SK-N-MC (cell line): ENCODE results near the gene ZFYVE28.

ENCODE experiments used
- DNase-seq: peaks from one replicate; pipeline ENCODE4 v3.0.0-alpha.2; 2011; ENCODE audit warnings: low read depth, low spot score
- H3K27ac ChIP-seq: fragments of 200-600 bp; sonication (generic); 2 replicates; pipeline ENCODE4 v1.5.1; 2016; ENCODE audit warnings: mixed run types
- H3K36me3 ChIP-seq: fragments of 200-600 bp; sonication (generic); 2 replicates; pipeline ENCODE4 v1.6.1; 2017; ENCODE audit warnings: antibody characterized with exemption, low read length, mixed read lengths; ENCODE audit not compliant: insufficient read depth
- H3K4me3 ChIP-seq: fragments of 200-600 bp; sonication (generic); 2 replicates; pipeline ENCODE4 v1.5.1; 2016
- H3K9ac ChIP-seq: fragments of 200-600 bp; sonication (generic); 2 replicates; pipeline ENCODE4 v1.8.0; 2017; ENCODE audit warnings: mixed run types, mixed read lengths; ENCODE audit not compliant: insufficient read length
- H3K9me3 ChIP-seq: fragments of 200-600 bp; sonication (generic); 2 replicates; pipeline ENCODE4 v1.6.1; 2017; ENCODE audit warnings: low read depth, mild to moderate bottlenecking, antibody characterized with exemption, low read length, moderate library complexity, mixed read lengths
- EZH2 ChIP-seq: fragments of 200-600 bp; sonication (generic); IDR thresholded peaks from one replicate; pipeline ENCODE4 v1.6.1; 2017; ENCODE audit warnings: antibody characterized with exemption
- FOXP2 ChIP-seq: optimal IDR thresholded peaks from 2 replicates; pipeline ENCODE3; 2011; ENCODE audit warnings: mild to moderate bottlenecking, moderate library complexity; ENCODE audit not compliant: insufficient read depth; ENCODE audit errors: extremely low read length, control extremely low read depth
- POLR2AphosphoS5 ChIP-seq: IDR thresholded peaks from 2 replicates; pipeline ENCODE4 v1.6.1; 2012; ENCODE audit warnings: mild to moderate bottlenecking, low read depth, low read length, borderline replicate concordance

ZFYVE28 gene

DNA sequence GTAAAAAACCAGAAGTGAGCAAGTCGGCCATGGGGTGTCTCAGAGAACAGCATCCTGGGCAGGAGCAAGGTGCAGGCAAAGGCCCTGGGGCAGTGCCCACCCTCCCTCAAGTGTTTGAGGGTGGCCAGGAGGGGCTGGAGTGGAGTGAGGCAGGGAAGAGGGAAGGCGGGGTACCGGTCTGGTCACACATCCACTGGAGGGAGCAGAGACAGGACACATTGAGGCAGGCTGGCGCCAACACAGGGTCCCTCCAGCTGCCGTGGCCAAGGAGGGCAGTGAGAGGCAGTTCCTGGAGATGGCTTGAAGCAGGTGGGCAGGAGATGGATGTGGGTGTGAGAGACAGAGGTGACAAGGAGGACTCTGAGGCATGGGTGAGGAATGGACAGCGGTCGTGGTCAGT, 30.1 kb upstream of the ZFYVE28 start:
- Histone ChIP-seq H3K27ac (no peak overlapping the region), H3K36me3 (no peaks in the 10 kb centered on the region), H3K4me3 (no peak overlapping the region), H3K9me3 (no peaks in the 10 kb centered on the region), H3K9ac (no peak overlapping the region)
- no peak for DNase-seq
- TF ChIP-seq EZH2 (no peak), FOXP2 (no peak), POLR2AphosphoS5 (no peak)

- Histone ChIP-seq H3K4me3 (no peak overlapping the region), H3K9ac (no peak overlapping the region), H3K9me3 (no peaks in the 10 kb centered on the region), H3K27ac (no peak overlapping the region), H3K36me3 (no peaks in the 10 kb centered on the region)
- no peak for DNase-seq
- TF ChIP-seq FOXP2 (no peak), EZH2 (no peak), POLR2AphosphoS5 (no peak)
These were observed 28.5 kb upstream of the ZFYVE28 start for GRCh38 chr4:2446656-2447564.

DNA sequence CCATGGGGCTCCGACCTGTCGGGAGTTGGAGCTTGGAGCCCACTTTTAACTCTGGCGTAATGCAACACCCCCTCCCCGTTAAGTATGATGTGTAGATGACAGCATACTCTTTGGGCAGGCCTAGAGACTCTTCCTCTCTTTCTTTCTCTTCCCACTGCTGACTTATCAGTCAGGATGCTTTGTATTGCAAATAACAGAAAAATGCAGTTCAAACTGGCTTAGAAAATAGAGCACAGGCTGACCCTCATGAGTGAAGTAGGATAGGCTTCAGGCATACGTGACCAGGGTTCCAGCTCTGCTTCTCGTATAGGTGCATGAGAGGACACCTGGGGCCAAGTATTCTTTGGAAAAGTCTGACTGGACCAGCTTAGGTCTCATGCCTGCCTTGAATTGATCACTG, 27.1 kb upstream of the ZFYVE28 start:
- H3K4me3 ChIP-seq = no peak overlapping the region
- DNase-seq = no peak
- no peak overlapping the region for H3K9ac ChIP-seq
- H3K27ac ChIP-seq = no peak overlapping the region
- no peaks in the 10 kb centered on the region for H3K9me3 ChIP-seq
- no peak for TF ChIP-seq FOXP2
- TF ChIP-seq POLR2AphosphoS5 = no peak
- TF ChIP-seq EZH2 = no peak
- no peaks in the 10 kb centered on the region for H3K36me3 ChIP-seq

DNA sequence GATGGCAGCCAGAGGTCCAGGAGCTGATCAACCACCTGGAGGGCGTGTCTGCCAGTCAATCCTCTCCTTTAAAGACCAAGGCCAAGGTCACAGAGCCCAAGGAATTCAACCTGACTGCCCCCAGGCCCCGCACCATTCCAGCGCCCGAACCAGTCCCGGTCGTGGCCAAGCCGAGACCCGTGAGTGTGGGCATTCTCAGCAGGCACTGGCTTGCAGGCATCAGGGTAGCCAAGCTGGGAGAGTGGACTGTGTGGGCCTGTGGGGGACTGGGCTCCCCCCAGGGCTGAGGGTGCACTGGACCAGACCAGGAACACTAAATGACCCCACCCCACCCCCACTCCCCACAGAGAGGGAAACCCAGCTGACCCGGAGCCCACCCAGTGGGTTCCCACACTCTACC, 26.7 kb upstream of the ZFYVE28 start:
- Histone ChIP-seq H3K27ac (no peak overlapping the region), H3K9me3 (no peaks in the 10 kb centered on the region), H3K4me3 (no peak overlapping the region), H3K36me3 (no peaks in the 10 kb centered on the region), H3K9ac (no peak overlapping the region)
- DNase-seq = no peak
- TF ChIP-seq FOXP2 = no peak
- TF ChIP-seq EZH2 = no peak
- no peak for TF ChIP-seq POLR2AphosphoS5

DNA sequence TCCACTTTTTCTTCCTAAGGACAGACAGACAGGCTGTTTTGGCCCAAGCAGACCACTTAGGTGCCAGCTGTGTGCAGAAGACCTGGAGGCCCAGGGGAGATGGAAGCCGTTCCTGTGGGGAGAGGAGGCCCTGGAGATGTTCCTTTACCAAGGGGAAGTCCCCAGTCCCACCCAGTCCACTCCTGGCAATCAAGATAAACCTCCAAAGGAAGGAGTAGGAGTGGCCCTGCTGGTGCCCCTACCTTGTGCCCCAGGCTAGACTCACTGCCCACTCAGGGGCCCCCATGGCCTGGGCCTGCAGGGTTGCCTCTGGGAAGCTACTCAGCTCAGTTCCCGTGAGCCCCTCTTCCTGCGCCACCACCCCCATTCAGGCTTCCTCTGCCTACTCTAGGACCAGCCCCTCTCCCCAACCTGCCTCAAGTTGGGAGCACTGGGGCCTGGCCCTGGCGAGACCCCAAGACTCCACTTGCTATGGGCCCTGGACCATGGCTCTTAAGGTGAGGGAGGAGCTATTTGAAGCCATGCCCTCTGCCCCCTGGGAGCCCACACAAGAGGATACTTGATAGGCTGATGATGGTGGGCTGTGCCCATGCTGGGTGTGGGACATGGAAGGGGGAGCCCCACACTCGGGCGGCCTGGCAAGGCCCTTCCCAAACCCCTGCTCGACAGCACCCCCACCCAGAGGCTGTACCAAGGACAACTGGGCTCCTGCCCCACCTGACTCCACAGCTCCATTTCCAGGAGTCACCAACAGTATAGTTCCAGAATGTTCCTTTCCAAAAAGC, 25.7 kb upstream of the ZFYVE28 start:
- no peak for DNase-seq
- H3K36me3 ChIP-seq = no peaks in the 10 kb centered on the region
- no peak for TF ChIP-seq FOXP2
- no peak for TF ChIP-seq EZH2
- no peak for TF ChIP-seq POLR2AphosphoS5
- H3K4me3 ChIP-seq = no peak overlapping the region
- no peaks in the 10 kb centered on the region for H3K9me3 ChIP-seq
- H3K9ac ChIP-seq = no peak overlapping the region
- H3K27ac ChIP-seq = no peak overlapping the region

- H3K9ac ChIP-seq = no peak overlapping the region
These were observed 24.8 kb upstream of the ZFYVE28 start for GRCh38 chr4:2443061-2443730.

DNA sequence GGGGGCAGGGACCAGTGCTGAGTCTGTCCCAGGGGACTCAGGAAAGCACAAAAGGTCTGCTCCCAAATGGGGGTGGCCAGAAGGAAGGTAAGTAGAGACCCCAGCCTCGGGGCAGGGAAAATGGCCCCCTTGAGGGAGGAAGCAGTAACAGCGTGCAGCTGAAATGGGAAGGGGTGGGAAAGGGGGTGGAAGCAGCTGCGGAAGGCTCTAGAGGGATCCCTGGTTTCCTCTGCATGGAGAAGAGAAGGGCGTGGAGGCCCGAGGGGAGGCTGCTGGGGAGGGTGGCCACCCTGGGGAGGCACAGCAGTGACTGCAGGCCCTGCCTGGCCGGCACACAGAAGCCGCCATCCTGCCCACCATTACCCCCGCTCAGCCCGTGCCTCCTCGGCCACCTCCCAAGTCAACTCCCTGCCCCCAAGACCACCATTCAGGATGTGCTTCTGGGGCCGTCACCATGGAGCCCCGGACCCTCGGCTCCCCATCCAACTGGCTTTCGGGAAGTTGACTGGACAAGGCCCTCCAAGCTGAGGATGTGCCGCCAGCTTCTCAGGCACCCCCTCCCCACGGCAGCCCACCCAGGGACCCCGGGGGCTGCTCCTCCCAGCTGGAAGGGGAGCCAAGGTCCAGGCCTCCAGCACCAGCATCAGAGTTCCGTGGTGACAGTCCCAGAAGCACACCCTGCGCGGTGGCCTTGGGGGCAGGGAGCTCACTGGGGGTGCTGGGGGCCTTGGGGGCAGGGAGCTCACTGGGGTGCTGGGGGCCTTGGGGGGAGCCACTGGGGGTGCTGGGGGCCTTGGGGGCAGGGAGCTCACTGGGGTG, 23.9 kb upstream of the ZFYVE28 start:
- Histone ChIP-seq H3K9me3 (no peaks in the 10 kb centered on the region), H3K27ac (no peak overlapping the region), H3K4me3 (no peak overlapping the region), H3K36me3 (no peaks in the 10 kb centered on the region), H3K9ac (no peak overlapping the region)
- no peak for DNase-seq
- no peak for TF ChIP-seq POLR2AphosphoS5
- no peak for TF ChIP-seq EZH2
- TF ChIP-seq FOXP2 = no peak

More at GRCh38 chr4:2443061-2443730, 24.8 kb upstream of the ZFYVE28 start:
- DNase-seq = no peak
- H3K36me3 ChIP-seq = no peaks in the 10 kb centered on the region
- H3K4me3 ChIP-seq = no peak overlapping the region
- no peaks in the 10 kb centered on the region for H3K9me3 ChIP-seq
- TF ChIP-seq POLR2AphosphoS5 (no peak), EZH2 (no peak), FOXP2 (no peak)
- H3K27ac ChIP-seq = no peak overlapping the region
